Heart left ventricle (tissue), 13 donors: Measurements from ENCODE around the gene LRMDA.

Experiments used
- CTCF ChIP-seq, 12 donors: fragments of 200-600 bp; sonication (generic) in 4 of 12; IDR thresholded peaks; one replicate each; pipeline versions ENCODE4 v1.5.0 to v1.8.0; 2018 to 2022; ENCODE audit warnings: antibody characterized with exemption in 12 of 12, mild to moderate bottlenecking in 5 of 12
- POLR2A ChIP-seq, 2 donors: fragments of 450-650 bp; IDR thresholded peaks; one replicate each; pipeline ENCODE4 v1.6.1; 2017; ENCODE audit warnings: antibody characterized with exemption in 2 of 2, mild to moderate bottlenecking in 2 of 2, moderate library complexity in 2 of 2
- donor health status: ischemic (EF 13 %, LVEDD 7.1; RV severe dilation, severe dysfunction).
- donor health status: DM: no; HTN: yes; CAD: no.
- donor health status: DM: no; HTN: no; CAD: no.
- donor health status: ischemic (EF 25% LVEDD 6.9; RV normal size, moderate dysfunction).
- donor health status: ischemic (EF 25% LVEDD 5.7; RV mildly dilated, moderate dysfunction).
- donor health status: ischemic (EF 35%, LVEDD 5.7; RV mildly dilated, moderate dysfunction).
- donor health status: nonischemic (EF 11% LVEDD 7.7; RV severe dilation, severe dysfunction).
- donor health status: DM: yes; HTN: yes; CAD: no.
- donor health status: PGD.
- donor health status: ischemic (EF 29% LVEDD 5.4; RV normal size, mild dysfunction).
- donor health status: nonischemic (EF 23%, LVEDD 6.1; RV moderate dilation, normal function).

DNA sequence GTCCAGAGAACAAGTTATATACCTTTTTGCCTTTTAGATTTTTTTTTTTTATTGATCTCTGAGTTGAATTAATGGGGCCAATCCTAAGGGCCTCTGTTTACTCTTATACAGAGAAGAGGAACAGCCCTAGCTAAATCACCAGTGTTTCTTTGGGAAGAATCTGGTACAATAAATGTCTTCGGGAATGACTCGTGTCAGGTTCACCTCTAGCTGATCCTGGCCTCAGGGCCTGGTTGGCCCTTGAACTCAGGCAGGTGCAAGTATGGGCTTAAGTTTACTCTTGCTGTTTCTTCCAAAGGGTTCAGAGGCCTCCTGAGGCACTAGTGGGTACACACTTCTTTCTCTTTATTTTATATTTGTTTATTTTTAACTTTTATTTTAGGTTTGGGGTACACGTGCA is 71.0 kb downstream of the LRMDA start:
- no peak for TF ChIP-seq CTCF (IDR thresholded peaks at IDR 0.05)
- TF ChIP-seq POLR2A (IDR thresholded peaks at IDR 0.05) = no peak
